GM12891 (cell line): ENCODE results near the gene SLC11A2.

Experiments
- POLR2A ChIP-seq: IDR thresholded peaks from 2 replicates; pipeline ENCODE4 v1.6.1; 2011; ENCODE audit warnings: low read depth, low read length, control low read depth
- POLR2AphosphoS5 ChIP-seq: IDR thresholded peaks from 2 replicates; pipeline ENCODE4 v1.6.1; 2011; ENCODE audit warnings: low read depth, low read length, control low read depth

DNA sequence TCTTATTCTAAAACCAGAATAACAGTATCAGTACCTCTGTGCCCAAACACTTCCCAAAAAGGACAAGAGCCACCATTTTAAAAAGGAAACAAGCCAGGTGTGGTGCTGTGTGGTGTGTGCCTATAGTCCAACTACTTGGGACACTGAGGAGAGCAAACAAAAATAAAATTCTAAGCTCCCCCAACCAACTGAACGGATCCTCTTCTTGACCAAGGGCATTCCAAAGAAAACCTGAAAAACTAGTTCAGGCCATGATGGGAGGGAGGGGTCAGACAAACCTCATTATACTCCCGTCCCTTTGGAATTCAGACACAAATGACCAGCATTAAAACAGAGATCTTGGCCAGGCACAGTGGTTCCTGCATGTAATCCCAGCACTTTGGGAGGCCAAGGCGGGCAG lies 20.5 kb downstream of the SLC11A2 start:
- TF ChIP-seq POLR2A (no peak), POLR2AphosphoS5 (no peak)
